Liver (tissue), 9 donors: Measurements from ENCODE around the gene GALR1. TPM values are rescaled to one million over a fixed set of nuclear protein-coding genes. Genes with fewer than 3 reads are reported as not detected.

Source experiments
- DNase-seq: peaks from one replicate; pipeline ENCODE4 v3.0.0-alpha.2; 2017; ENCODE audit warnings: low spot score
- H3K27ac ChIP-seq, 2 donors: one replicate each; pipeline ENCODE4 v1.7.0; 2013; ENCODE audit warnings: inconsistent platforms in 2 of 2, low read length in 2 of 2, control low read depth in 1 of 2, low read depth in 1 of 2, mild to moderate bottlenecking in 1 of 2
- H3K27me3 ChIP-seq, 4 donors: one replicate each; pipeline versions ENCODE4 v1.6.1 to v1.7.0; 2013; ENCODE audit warnings: low read length in 3 of 4, inconsistent platforms in 1 of 4, mild to moderate bottlenecking in 1 of 4, moderate library complexity in 1 of 4; ENCODE audit not compliant: control insufficient read depth in 4 of 4, insufficient read depth in 4 of 4
- H3K36me3 ChIP-seq, 4 donors: one replicate each; pipeline versions ENCODE4 v1.6.1 to v1.7.0; 2013; ENCODE audit warnings: low read length in 3 of 4, mild to moderate bottlenecking in 3 of 4, low read depth in 1 of 4, moderate library complexity in 1 of 4; ENCODE audit not compliant: control insufficient read depth in 4 of 4, insufficient read depth in 3 of 4
- H3K4me1 ChIP-seq, 4 donors: one replicate each; pipeline versions ENCODE4 v1.6.1 to v1.7.0; 2013; ENCODE audit warnings: low read length in 3 of 4, mild to moderate bottlenecking in 3 of 4, moderate library complexity in 1 of 4; ENCODE audit not compliant: control insufficient read depth in 4 of 4, insufficient read depth in 4 of 4
- H3K4me3 ChIP-seq, 3 donors: one replicate each; pipeline versions ENCODE4 v1.6.1 to v1.7.0; 2013; ENCODE audit warnings: low read length in 3 of 3, control low read depth in 1 of 3, low read depth in 1 of 3, mild to moderate bottlenecking in 1 of 3
- H3K9ac ChIP-seq, 2 donors: one replicate each; pipeline ENCODE4 v1.7.0; 2013; ENCODE audit warnings: low read length in 2 of 2, mild to moderate bottlenecking in 2 of 2, moderate library complexity in 2 of 2, control low read depth in 1 of 2, low read depth in 1 of 2
- H3K9me3 ChIP-seq, 4 donors: one replicate each; pipeline versions ENCODE4 v1.6.1 to v1.7.0; 2013; ENCODE audit warnings: low read length in 3 of 4; ENCODE audit not compliant: control insufficient read depth in 4 of 4
- EGR1 ChIP-seq, 2 donors: IDR thresholded peaks; 2 replicates each; pipeline ENCODE4 v1.6.1; 2016 to 2018; ENCODE audit warnings: antibody characterized with exemption in 2 of 2, low read depth in 2 of 2
- FOXA1 ChIP-seq: IDR thresholded peaks from 2 replicates; pipeline ENCODE4 v1.6.1; 2016; ENCODE audit warnings: antibody characterized with exemption
- FOXA2 ChIP-seq: IDR thresholded peaks from 2 replicates; pipeline ENCODE4 v1.6.1; 2016; ENCODE audit warnings: antibody characterized with exemption
- HNF4A ChIP-seq, 2 donors: conservative IDR thresholded peaks; 2 replicates each; pipeline ENCODE4 v1.6.1; 2016; ENCODE audit warnings: antibody characterized with exemption in 2 of 2, mild to moderate bottlenecking in 2 of 2
- HNF4G ChIP-seq: IDR thresholded peaks from 2 replicates; pipeline ENCODE4 v1.6.1; 2016; ENCODE audit warnings: antibody characterized with exemption
- NR2F2 ChIP-seq: IDR thresholded peaks from 2 replicates; pipeline ENCODE4 v1.6.1; 2016; ENCODE audit warnings: antibody characterized with exemption
- RAD21 ChIP-seq, 2 donors: IDR thresholded peaks; 2 replicates each; pipeline ENCODE4 v1.6.1; 2016; ENCODE audit warnings: antibody characterized with exemption in 2 of 2, mild to moderate bottlenecking in 2 of 2
- RXRA ChIP-seq, 2 donors: IDR thresholded peaks; 2 replicates each; pipeline ENCODE4 v1.6.1; 2017 to 2018; ENCODE audit warnings: antibody characterized with exemption in 2 of 2, mild to moderate bottlenecking in 1 of 2
- SP1 ChIP-seq: IDR thresholded peaks from 2 replicates; pipeline ENCODE4 v1.6.1; 2018; ENCODE audit warnings: antibody characterized with exemption, mild to moderate bottlenecking
- TAF1 ChIP-seq: conservative IDR thresholded peaks from 2 replicates; pipeline ENCODE4 v1.6.1; 2016; ENCODE audit warnings: antibody characterized with exemption, mild to moderate bottlenecking
- WGBS: extraction: QIAGEN DNeasy Blood & Tissue Kit; methylation state at CpG from one replicate; pipeline ENCODE4 v1.1.7; 2013; 5-methylcytosine and 5-hydroxymethylcytosine counted together
- polyA plus RNA-seq, 2 donors: library from polyadenylated mRNA; stranded (reverse) in 1 of 2; unstranded in 1 of 2; fragments of 200-250 nt in 1 of 2; fragments of >200 nt in 1 of 2; fragmentation: Nextera tagmentation in 1 of 2; extraction: Ambion mirVana in 1 of 2; gene quantifications; one replicate each; pipeline versions ENCODE4 v1.2.1 to v1.2.3, GENCODE V29; 2013 to 2015
- total RNA-seq, 2 donors: library from RNA; depleted of rRNA; stranded (reverse); fragments of >200 nt; gene quantifications; one replicate each; pipeline ENCODE4 v1.2.3, GENCODE V29; 2014
- TF ChIP-seq, protein P1 (sequence below): IDR thresholded peaks from 2 replicates; pipeline ENCODE4 v1.6.1; 2016; ENCODE audit warnings: antibody characterized with exemption
- TF ChIP-seq, protein P2 (sequence below): IDR thresholded peaks from 2 replicates; pipeline ENCODE4 v1.6.1; 2016; ENCODE audit warnings: antibody characterized with exemption
- TF ChIP-seq, protein P3 (sequence below): IDR thresholded peaks from 2 replicates; pipeline ENCODE4 v1.6.1; 2016; ENCODE audit warnings: antibody characterized with exemption, mild to moderate bottlenecking
- donor health status: healthy.
- donor health status: healthy.
- donor health status: healthy.
- donor health status: healthy.
- donor health status: healthy.

GALR1 gene
- total and polyA plus RNA-seq, 4 donors = not detected

DNA sequence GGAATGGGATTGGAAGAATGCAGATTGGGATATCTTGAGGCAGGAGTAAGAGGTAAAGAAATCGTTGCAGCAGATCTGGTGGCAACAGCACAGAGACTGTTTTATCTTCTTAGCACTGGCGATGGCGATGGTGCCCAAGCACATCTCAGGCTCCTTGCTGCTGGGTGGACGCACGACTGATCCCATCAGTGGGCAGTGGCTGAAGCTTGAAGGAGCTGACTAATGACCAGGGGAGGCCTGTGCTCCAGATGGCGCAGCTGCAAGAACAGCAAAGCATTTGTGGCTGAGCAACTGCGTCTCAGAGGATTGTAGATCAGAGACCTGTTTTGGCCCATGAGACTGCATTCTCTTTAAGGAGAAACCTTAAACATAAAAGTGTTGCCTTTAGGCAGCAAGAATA is 54.6 kb downstream of the GALR1 start (continued):
- no peak for TF ChIP-seq EGR1 (IDR thresholded peaks at IDR 0.05; ENCODE audit: low read depth in 2 of 2)

DNA sequence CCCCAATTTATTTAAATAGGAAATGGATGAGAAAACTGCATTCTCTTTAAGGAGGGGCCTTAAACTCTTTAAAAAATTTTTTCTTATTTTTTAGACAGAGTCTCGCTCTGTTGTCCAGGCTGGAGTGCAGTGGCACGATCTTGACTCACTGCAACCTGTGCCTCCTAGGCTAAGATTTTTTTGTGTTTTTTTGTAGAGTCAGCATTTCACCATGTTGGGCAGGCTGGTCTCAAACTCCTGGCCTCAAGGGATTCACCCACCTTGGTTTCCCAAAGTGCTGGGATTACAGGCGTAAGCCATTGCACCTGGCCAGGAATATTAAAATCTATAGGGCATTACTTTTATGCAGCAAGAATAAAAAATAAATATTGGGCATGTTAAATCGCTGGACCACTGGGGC is 56.0 kb downstream of the GALR1 start:
- H3K9me3 ChIP-seq = no peaks in the 10 kb centered on the region
- no peak overlapping the region for H3K4me3 ChIP-seq
- DNase-seq = no peak
- no peaks in the 10 kb centered on the region for H3K4me1 ChIP-seq
- 92% methylated on average over 4 of the region's 4 CpGs for WGBS
- H3K27ac ChIP-seq = no peak overlapping the region
- H3K36me3 ChIP-seq = no peaks in the 10 kb centered on the region
- H3K27me3 ChIP-seq = peaks cover 0 to 4% (median 0%) of the 10 kb centered on the region in 4 donors
- H3K9ac ChIP-seq = no peak overlapping the region
- TF ChIP-seq TAF1 (no peak), FOXA2 (no peak), RAD21 (IDR thresholded peaks at IDR 0.05) (no peak)

DNA sequence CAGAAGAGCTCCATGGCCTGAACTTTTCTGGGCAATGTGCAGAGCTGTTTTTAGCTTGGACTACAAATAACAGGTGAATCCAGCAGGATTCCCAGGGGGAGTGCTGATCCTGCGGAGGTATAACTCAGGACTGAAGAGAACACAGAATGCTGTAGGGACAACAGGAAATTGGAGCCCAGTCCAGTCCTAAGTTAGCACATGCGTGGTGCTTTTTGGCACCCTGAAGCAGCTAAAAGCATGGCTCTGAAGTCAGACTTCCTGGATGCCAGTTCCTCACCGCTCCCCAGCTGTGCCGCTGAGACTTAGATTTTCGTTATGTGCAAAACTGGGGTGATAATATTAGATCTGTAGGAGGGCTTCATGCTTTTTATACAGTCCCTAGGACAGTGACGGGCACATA is 58.6 kb downstream of the GALR1 start:
- 84% methylated on average over 6 of the region's 6 CpGs for WGBS
- no peak for TF ChIP-seq RXRA (IDR thresholded peaks at IDR 0.05)
- no peak for TF ChIP-seq SP1
- no peak for TF ChIP-seq HNF4G
- TF ChIP-seq FOXA2 = no peak
- TF ChIP-seq, protein P1, sequence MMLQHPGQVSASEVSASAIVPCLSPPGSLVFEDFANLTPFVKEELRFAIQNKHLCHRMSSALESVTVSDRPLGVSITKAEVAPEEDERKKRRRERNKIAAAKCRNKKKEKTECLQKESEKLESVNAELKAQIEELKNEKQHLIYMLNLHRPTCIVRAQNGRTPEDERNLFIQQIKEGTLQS = no peak
- no peak for TF ChIP-seq EGR1 (IDR thresholded peaks at IDR 0.05; ENCODE audit: low read depth in 2 of 2)
- no peak for TF ChIP-seq NR2F2
- TF ChIP-seq, protein P2, sequence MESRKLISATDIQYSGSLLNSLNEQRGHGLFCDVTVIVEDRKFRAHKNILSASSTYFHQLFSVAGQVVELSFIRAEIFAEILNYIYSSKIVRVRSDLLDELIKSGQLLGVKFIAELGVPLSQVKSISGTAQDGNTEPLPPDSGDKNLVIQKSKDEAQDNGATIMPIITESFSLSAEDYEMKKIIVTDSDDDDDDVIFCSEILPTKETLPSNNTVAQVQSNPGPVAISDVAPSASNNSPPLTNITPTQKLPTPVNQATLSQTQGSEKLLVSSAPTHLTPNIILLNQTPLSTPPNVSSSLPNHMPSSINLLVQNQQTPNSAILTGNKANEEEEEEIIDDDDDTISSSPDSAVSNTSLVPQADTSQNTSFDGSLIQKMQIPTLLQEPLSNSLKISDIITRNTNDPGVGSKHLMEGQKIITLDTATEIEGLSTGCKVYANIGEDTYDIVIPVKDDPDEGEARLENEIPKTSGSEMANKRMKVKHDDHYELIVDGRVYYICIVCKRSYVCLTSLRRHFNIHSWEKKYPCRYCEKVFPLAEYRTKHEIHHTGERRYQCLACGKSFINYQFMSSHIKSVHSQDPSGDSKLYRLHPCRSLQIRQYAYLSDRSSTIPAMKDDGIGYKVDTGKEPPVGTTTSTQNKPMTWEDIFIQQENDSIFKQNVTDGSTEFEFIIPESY = no peak
- no peak for TF ChIP-seq HNF4A (conservative IDR thresholded peaks at IDR 0.05)
- TF ChIP-seq, protein P3, sequence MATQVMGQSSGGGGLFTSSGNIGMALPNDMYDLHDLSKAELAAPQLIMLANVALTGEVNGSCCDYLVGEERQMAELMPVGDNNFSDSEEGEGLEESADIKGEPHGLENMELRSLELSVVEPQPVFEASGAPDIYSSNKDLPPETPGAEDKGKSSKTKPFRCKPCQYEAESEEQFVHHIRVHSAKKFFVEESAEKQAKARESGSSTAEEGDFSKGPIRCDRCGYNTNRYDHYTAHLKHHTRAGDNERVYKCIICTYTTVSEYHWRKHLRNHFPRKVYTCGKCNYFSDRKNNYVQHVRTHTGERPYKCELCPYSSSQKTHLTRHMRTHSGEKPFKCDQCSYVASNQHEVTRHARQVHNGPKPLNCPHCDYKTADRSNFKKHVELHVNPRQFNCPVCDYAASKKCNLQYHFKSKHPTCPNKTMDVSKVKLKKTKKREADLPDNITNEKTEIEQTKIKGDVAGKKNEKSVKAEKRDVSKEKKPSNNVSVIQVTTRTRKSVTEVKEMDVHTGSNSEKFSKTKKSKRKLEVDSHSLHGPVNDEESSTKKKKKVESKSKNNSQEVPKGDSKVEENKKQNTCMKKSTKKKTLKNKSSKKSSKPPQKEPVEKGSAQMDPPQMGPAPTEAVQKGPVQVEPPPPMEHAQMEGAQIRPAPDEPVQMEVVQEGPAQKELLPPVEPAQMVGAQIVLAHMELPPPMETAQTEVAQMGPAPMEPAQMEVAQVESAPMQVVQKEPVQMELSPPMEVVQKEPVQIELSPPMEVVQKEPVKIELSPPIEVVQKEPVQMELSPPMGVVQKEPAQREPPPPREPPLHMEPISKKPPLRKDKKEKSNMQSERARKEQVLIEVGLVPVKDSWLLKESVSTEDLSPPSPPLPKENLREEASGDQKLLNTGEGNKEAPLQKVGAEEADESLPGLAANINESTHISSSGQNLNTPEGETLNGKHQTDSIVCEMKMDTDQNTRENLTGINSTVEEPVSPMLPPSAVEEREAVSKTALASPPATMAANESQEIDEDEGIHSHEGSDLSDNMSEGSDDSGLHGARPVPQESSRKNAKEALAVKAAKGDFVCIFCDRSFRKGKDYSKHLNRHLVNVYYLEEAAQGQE = no peak
- no peak for TF ChIP-seq FOXA1

More for the DNA sequence above, 58.6 kb downstream of the GALR1 start:
- H3K36me3 ChIP-seq = no peaks in the 10 kb centered on the region
- H3K27me3 ChIP-seq = peaks cover 0 to 4% (median 0%) of the 10 kb centered on the region in 4 donors
- H3K4me1 ChIP-seq = no peaks in the 10 kb centered on the region
- H3K4me3 ChIP-seq = no peak overlapping the region
- DNase-seq = no peak
- no peak overlapping the region for H3K9ac ChIP-seq
- H3K9me3 ChIP-seq = no peaks in the 10 kb centered on the region
- H3K27ac ChIP-seq = no peak overlapping the region
